ENCODE results near the gene TAF10. TPM values are rescaled to one million over a fixed set of nuclear protein-coding genes. Genes with fewer than 3 reads are reported as not detected.

The TAF10 gene
- total and polyA plus RNA-seq, 3 donors from 2014 or later, result 123 to 389 (median 210) TPM

- Histone ChIP-seq H3K27ac (peak overlapping the region; percentile 90 to 92), H3K4me1 (peaks cover 24% of the 10 kb centered on the region), H3K36me3 (ENCODE audit: low read depth, missing control alignments) (no peaks in the 10 kb centered on the region), H3K4me3 (peak overlapping the region; percentile 67 to 93), H3K27me3 (no peaks in the 10 kb centered on the region), H3K9me3 (no peaks in the 10 kb centered on the region)
- TF ChIP-seq POLR2A (IDR thresholded peaks at IDR 0.05) (no peak), CTCF (IDR thresholded peaks at IDR 0.05) (no peak)
- WGBS, 2 donors, result 10 to 11% methylated on average over 31 to 39 of the region's 39 CpGs
- DNase-seq, result peak; percentile 37
- intact Hi-C loops (cut with DNase I; ENCODE audit: low total_unique reads), result no loop called here
Measured at GRCh38 chr11:6611092-6611962, 689 bp downstream of the TAF10 start.

GRCh38 chr11:6610591-6610990 lies 1.4 kb downstream of the TAF10 start:
- WGBS, 2 donors, result 75 to 85% methylated on average over 3 to 6 of the region's 6 CpGs
- Histone ChIP-seq H3K27me3 (no peaks in the 10 kb centered on the region), H3K4me3 (no peak overlapping the region), H3K36me3 (ENCODE audit: low read depth, missing control alignments) (no peaks in the 10 kb centered on the region), H3K4me1 (peaks cover 31% of the 10 kb centered on the region), H3K9me3 (no peaks in the 10 kb centered on the region), H3K27ac (no peak overlapping the region)
- intact Hi-C loops (cut with DNase I; ENCODE audit: low total_unique reads), result no loop called here
- TF ChIP-seq CTCF (IDR thresholded peaks at IDR 0.05), result no peak
- TF ChIP-seq POLR2A (IDR thresholded peaks at IDR 0.05), result no peak
- no peak for DNase-seq

GRCh38 chr11:6609502-6610015 lies 2.5 kb downstream of the TAF10 start:
- Histone ChIP-seq H3K27me3 (no peaks in the 10 kb centered on the region), H3K36me3 (ENCODE audit: low read depth, missing control alignments) (no peaks in the 10 kb centered on the region), H3K4me3 (no peak overlapping the region), H3K4me1 (peaks cover 39% of the 10 kb centered on the region), H3K9me3 (no peaks in the 10 kb centered on the region), H3K27ac (no peak overlapping the region)
- WGBS, 2 donors, result 84 to 89% methylated on average over 8 of the region's 8 CpGs
- intact Hi-C loops (cut with DNase I; ENCODE audit: low total_unique reads), result no loop called here
- TF ChIP-seq POLR2A (IDR thresholded peaks at IDR 0.05) (no peak), CTCF (IDR thresholded peaks at IDR 0.05) (no peak)
- peak; percentile 9 for DNase-seq

GRCh38 chr11:6608726-6609501 lies 3.1 kb downstream of the TAF10 start:
- intact Hi-C loops (cut with DNase I; ENCODE audit: low total_unique reads), result no loop called here
- Histone ChIP-seq H3K4me1 (peaks cover 39% of the 10 kb centered on the region), H3K4me3 (no peak overlapping the region), H3K27me3 (no peaks in the 10 kb centered on the region), H3K27ac (no peak overlapping the region), H3K9me3 (no peaks in the 10 kb centered on the region), H3K36me3 (ENCODE audit: low read depth, missing control alignments) (no peaks in the 10 kb centered on the region)
- peak; percentile 9 for DNase-seq
- WGBS, 2 donors, result 89 to 92% methylated on average over 14 of the region's 14 CpGs
- TF ChIP-seq POLR2A (IDR thresholded peaks at IDR 0.05) (no peak), CTCF (IDR thresholded peaks at IDR 0.05) (no peak)

Data from testis (tissue), 3 donors.